Right ventricle myocardium inferior (tissue), 1 donor: ENCODE results near the gene ABCB11. TPM values are rescaled to one million over a fixed set of nuclear protein-coding genes. Genes with fewer than 3 reads are reported as not detected.

Experiments
- ATAC-seq: fragments of 200-7000 bp; cut with Tn5 transposase; one replicate; pipeline ENCODE4 v1.9.1; 2020; ENCODE audit warnings: mild to moderate bottlenecking, moderate library complexity
- DNase-seq: peaks from one replicate; pipeline ENCODE4 v3.0.0; 2021; ENCODE audit errors: missing footprints
- intact Hi-C: fragments of 100-400 bp; cut with DNase I; formaldehyde crosslinking; loops from one replicate; pipeline ENCODE4 v1.11.0; 2022
- total RNA-seq: library from RNA; stranded (reverse); fragmentation: NEBNext Ultra II Directional; extraction: Animal tissue kit (Norgen Biotek cat#: 25700); gene quantifications from one replicate; pipeline ENCODE4 v1.2.1, GENCODE V29; 2021
- donor health status: DM: no; HTN: yes; CAD: no; lungs with severe emphysema.

ABCB11 gene
- total RNA-seq, 1 donor from 2014 or later: 0.32 TPM

- intact Hi-C loops: no loop called here
- ATAC-seq: no peak
- DNase-seq: no peak
Observed at GRCh38 chr2:168993538-168993937, 37.6 kb downstream of the ABCB11 start.

DNA sequence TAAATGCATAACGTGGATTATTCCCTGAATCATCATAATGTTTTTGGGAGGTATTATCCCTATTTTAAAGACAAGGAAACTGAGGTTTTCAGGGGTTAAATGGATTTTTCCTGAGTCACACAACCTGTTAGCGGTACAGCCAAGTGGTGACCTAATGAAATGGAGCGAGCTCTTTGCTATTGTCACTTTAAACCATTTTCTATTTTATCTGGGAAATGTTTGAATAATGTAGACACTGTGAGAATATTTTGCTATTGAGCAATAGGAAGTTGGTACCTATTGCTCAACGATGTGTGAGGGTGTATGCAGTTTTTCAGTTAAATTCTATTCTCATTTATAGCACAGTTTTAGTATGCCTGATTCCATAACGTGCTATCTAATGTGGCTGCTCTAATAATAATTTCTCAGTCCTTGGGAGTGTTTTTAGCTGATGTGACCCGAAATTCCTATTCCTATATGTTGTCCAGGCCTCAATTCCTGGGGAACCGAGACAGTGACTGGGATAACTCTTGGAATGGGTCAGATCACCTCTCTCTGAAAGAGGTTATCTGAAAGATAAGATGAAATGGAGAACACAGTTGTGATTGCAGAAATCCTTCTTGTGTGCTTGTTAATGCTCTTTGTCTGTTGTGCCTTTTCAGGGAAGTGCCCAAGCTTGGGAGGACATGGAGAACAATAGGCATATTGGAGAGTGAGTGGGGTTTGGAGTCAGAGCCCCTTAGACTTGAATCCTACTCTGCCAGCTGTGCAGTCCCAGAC, 38.4 kb downstream of the ABCB11 start:
- no peak for DNase-seq
- no peak for ATAC-seq
- intact Hi-C loops: no loop called here

DNA sequence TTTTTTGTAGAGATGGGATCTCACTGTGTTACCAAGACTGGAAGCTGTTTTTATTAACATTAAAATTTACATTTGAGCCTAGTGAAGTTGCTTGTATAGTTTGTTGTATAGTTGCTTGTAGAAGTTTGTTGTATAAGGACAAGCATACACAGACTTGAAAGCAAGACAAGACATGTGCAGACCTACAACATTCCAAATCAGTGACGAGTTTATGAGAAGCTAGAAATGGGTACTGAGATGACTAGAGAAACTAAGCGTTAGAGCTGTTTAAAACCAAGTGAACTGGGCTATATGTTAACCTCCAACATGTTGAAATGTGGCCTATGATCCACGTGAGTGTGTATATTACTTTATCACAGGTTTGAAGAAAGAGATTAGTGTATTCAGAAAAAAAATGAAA, 39.1 kb downstream of the ABCB11 start:
- DNase-seq: no peak
- ATAC-seq: no peak
- intact Hi-C loops: no loop called here

GRCh38 chr2:168988755-168989154, 42.4 kb downstream of the ABCB11 start:
- ATAC-seq: no peak
- no peak for DNase-seq
- intact Hi-C loops: no loop called here

DNA sequence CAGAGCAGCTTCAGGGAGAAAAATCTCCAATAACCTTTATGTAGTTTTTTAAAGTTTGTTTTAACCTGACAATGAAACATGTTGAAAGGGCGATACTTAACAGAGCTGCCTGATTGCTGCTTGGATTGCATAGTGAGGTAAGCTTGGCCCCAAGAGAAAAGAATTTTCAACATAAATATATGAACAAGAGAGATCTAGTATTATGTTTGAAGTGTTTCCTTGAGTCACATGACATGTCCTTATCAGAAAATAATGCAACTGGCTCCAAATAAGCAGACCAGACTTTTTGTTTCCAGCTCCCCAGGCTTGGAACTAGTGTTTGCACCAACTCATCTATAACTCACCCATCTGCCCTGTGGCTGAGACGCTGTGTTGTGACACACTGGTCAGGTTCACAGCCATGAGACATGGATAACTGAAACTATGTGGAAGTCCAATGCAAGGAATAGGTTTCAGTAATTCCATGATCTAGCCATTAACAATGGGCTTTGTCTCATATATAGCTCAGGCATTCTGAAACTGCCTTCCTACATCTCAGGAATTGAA, 44.7 kb downstream of the ABCB11 start:
- no peak for DNase-seq
- intact Hi-C loops: no loop called here
- no peak for ATAC-seq

- intact Hi-C loops: no loop called here
- DNase-seq: no peak
- no peak for ATAC-seq
Observed at GRCh38 chr2:168981651-168982050, 49.5 kb downstream of the ABCB11 start.

- no peak for DNase-seq
- intact Hi-C loops: no loop called here
- no peak for ATAC-seq
Observed at GRCh38 chr2:168978461-168978861, 52.7 kb downstream of the ABCB11 start.

DNA sequence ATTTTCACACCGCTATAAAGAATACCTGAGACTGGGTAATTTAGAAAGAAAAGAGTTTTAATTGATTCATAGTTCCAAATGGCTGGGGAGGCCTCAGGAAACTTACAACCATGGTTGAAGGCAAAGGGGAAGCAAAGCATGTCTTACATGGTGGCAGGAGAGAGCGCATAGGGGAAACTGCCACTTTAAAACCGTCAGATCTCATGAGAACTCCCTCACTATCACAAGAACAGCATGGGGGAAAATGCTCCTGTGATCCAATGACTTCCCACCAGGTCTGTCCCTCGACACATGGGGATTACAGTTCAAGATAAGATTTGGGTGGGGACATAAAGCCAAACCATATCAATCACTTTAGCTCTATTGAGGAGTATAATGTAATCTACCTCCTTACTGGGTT, 53.5 kb downstream of the ABCB11 start:
- DNase-seq (no peak), ATAC-seq (no peak)
- intact Hi-C loops: no loop called here

DNA sequence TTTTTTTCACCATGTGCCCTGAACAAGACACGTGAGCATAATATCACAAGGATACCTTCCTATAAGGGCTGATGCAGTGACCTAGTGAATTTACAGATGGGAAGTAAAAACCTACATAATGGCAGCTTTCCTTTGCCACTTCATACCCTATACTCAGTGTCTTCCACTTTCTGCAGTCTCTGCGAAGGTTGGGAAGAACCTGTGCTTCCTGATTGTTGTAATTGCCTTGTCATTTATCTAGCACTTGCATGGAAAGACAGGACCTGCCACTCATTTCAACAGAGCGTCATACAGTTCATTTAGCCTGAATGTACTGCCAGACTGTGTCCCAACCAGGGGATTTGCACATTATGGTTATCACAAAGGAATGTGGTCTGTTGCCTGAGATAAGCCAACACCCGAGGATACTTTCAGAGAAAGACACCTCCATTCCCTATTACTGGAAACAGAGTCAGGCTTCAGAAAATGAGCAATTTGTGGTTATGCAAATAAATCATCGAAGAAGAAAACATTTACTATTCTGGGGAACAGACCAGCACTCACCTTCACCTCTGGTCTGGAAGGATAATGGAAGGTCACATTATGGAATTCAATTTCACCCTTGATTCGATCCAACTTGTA, 55.0 kb downstream of the ABCB11 start:
- DNase-seq: no peak
- intact Hi-C loops: no loop called here
- ATAC-seq: peak; percentile 37

DNA sequence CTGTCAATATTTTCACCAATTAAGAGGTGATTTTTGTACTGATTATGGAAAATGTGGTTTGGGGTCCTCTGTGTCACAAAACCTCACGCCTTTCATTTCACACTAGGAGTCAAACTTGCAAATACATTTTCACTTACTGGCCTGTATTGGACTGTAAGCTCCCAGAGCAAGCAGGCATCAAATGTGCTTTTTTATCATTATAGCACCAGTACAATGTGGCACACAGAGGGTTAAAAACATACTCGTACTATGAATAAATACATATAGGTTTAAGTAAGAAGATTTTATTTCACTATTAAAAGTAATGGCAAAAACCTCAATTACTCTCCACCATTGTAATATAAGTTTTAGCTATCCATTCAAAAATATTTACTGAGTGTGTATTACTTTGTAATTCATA, 56.7 kb downstream of the ABCB11 start:
- DNase-seq (no peak), ATAC-seq (no peak)
- intact Hi-C loops: no loop called here

DNA sequence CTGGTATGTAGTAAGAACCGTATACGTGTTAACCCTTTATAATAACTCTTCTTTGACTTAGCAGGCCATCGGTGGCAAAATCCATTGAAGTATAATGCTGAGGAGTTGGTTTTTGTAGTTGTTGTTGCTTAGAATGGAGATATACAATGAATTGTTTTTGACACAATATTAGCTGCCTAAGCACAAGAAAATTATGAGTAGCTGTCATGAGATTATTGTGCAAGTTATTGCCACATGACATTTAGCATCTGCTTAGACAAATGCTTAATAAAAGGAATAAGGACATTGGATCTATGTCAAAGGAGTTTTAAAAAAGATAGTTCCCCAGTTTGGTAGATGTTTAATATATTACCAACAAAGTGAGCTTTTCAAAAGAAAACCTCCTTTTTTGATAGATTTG, 59.9 kb downstream of the ABCB11 start:
- intact Hi-C loops: no loop called here
- ATAC-seq (no peak), DNase-seq (no peak)

DNA sequence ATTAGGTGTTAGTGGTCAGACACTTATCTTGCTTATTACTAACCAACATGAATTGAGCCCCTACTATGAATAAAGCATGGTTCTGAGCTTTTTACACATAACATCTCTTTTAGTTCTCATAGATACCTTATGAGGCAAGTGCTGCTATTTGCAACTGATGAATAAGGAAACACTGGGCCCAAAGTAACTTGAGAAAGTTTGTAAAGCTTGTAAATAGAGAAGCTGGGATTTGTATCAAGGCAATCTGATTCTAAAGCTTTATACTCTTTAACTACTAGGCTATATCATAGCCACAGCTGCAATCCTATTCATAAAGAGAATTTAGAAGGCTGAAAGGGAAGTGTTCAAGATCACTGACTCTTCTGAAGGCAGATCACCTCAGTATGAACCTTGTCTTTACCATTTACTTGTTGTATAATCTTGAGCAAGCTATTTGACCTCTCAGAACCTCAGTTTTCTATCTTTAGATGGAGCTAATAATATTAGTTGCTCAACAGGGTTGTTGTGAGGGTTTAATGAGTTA, 60.4 kb downstream of the ABCB11 start:
- no peak for ATAC-seq
- DNase-seq: no peak
- intact Hi-C loops: no loop called here

DNA sequence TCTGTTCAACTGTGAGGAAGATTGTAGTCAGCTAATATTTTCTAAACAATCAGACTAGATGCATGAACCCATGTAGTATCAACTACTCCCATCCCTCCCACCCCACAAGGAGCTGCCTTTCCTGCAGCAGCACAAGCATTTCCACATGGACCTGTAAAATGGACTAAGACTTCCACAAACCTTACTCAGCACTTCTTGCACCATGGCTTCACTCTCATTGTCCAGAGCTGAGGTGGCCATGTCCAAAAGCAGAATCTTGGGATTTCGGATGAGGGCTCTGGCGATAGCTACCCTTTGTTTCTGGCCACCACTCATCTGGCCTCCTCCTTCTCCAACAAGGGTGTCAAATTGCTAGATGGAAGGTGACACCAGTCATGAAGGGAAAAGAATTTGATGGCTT, 61.3 kb downstream of the ABCB11 start:
- ATAC-seq (no peak), DNase-seq (no peak)
- intact Hi-C loops: no loop called here

DNA sequence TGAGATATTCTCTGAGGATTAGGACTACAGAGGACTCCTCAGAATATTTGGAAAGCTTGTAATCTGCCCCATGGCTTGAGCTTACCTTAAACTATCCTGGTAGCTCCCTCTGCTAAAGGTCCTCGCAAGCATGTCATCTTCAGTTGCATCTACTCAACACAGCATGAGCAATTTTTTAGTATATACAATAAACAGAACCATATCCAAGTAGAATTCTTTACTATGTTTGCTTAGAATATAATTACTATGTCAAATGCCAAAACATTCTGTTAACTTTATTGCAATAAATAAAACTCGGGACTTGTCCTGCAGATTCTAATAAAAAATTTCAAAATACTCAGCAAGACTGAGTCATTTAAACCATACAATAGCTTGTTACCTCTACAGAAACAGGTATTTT, 62.8 kb downstream of the ABCB11 start:
- ATAC-seq (no peak), DNase-seq (no peak)
- intact Hi-C loops: no loop called here

DNA sequence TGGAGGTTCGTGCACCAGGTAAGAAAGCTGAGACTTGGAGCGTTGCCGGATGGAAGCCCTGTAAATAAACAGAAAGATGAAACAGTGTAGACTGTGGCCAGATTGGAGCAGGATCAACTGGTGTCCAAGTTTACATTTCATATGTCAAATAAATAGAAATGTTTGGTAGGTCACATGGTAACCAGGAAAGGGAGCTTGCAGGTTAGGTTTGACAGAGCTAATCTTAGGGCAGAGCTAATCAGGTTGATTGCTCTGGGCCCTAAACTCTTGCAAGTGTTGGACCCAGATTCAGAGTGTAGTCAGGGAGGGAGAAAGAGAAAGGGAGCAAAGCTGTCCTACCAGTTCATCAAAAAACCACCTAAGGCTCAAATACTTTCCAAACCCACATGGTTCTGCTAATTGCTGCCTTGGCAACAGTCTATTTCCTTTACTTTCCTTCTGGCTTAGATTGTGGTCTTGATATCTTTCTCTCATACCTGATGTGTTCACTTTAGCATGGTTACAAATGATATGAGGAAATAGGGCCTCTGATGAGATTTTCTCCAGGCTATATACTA, 66.8 kb downstream of the ABCB11 start:
- no peak for ATAC-seq
- intact Hi-C loops: loop anchor here (5.0 kb wide), 2 partner anchors 178 to 433 kb away; no protein-coding TSS in a partner anchor
- DNase-seq: no peak

GRCh38 chr2:168962636-168963035, 68.5 kb downstream of the ABCB11 start:
- ATAC-seq (no peak), DNase-seq (no peak)
- intact Hi-C loops: loop anchor here (5.0 kb wide), 2 partner anchors 180 to 435 kb away; no protein-coding TSS in a partner anchor

DNA sequence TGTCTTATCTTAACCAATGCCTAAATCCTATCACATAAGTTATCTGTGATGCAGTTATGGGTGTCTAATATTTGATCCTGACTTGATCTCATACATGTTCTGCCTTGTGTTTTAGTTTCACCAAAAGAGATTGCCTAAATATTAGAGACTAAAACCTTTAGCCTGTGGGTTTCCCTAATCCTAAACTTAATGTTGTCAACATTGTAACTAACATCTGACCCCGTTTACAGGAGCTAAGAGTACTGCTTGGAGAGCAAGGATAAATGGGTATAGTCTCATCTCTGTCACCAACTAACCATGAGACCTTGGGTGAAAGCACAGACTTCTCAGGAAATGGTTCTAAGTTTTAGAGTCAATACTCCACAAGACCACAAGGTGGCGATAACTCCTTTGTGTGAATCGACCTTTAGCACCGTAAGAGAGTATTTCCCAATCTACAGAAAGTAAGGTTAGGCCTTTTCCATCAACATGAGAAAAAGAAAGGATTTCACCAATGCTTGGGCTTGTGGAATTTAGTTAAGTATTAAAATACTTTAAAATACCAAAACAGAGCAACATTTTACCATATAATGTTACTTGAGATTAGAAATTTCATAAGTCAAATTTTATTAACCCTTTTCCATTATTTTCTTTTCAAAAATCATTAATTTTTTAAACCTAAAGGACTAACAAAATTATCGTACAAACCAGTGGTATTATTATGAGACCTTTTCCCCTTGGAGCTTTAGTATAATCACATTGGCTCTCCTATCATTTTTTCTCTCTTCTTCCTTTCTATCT, 69.5 kb downstream of the ABCB11 start:
- intact Hi-C loops: loop anchor here (5.0 kb wide), 2 partner anchors 181 to 436 kb away; no protein-coding TSS in a partner anchor
- DNase-seq (no peak), ATAC-seq (peak; percentile 85)

GRCh38 chr2:168956392-168956791, 74.7 kb downstream of the ABCB11 start:
- ATAC-seq: no peak
- intact Hi-C loops: no loop called here
- no peak for DNase-seq

GRCh38 chr2:168955321-168955720, 75.8 kb downstream of the ABCB11 start:
- DNase-seq: no peak
- intact Hi-C loops: no loop called here
- no peak for ATAC-seq
